HG02870 (cell line): ENCODE measurements around the gene RPL37.
"Not testable (repeated sequence)": the region's sequence is repeated elsewhere in the genome, so short reads cannot be mapped to it uniquely, and the experiment has no call there.

Source experiments
- ATAC-seq: cut with Tn5 transposase; IDR thresholded peaks from one replicate; pipeline ENCODE4 v1.9.1; 2021; ENCODE audit warnings: mild to moderate bottlenecking, moderate library complexity; ENCODE audit not compliant: unreplicated experiment

The RPL37 gene

DNA sequence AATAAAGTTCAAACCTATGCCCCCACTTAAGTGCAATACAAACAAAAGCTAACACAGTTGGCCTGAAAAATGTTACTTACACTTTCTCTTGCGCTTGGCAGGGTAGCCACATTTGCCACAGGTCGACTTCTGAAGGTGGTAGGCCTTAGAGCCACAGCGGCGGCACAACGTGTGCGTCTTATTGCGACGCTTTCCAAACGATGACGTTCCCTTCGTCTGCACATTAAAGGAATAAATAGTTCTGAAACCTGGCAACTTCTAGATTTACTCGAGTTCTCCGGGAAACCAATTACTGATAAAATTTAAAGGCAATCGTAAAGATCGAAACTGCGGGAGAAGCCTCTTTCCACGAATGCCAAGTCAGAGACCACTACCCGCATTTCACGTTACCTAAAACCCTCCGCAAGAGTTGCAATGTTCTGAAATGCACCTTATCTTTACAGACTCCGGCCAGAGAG is 602 bp downstream of the RPL37 start:
- ATAC-seq, result no peak

DNA sequence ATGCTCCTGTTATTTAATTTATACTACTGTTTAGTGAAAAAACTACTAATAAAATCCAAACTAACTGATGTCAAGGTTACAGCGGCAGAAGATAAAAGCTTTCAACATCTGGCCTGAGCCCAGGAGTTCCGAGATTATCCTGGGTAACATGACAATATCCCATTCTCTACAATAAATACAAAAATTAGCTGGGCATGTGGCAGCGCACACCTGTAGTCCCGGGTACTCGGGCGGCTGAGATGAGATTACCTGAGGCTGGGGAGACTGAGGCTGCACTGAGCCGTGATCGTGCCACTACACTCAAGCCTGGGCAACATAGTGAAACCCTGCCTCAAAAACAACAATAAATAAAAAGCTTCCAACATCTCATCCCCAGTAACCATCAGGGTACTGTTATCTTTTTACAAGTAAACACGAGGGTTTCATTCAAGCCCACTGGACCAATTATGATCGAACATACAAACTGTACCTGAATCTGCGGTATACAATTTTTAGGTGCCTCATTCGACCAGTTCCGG is 1.3 kb downstream of the RPL37 start:
- no peak for ATAC-seq

DNA sequence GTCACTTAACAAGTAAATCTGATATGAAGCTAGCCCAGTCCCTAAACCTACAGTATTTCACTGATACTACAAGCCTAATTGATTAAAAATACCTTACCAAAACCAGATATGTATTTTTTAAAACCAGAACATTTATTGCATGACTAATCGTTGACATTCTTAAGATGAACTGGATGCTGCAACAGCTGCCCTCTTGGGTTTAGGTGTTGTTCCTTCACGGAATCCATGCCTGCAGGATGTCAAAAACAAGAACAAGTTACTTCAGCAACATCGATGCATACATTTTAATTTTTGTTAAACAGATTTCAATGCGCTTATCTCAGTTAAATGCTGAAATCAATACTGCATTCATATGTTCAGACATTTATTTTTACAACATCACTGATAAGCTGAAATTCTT is 2.7 kb downstream of the RPL37 start:
- ATAC-seq, result no peak

DNA sequence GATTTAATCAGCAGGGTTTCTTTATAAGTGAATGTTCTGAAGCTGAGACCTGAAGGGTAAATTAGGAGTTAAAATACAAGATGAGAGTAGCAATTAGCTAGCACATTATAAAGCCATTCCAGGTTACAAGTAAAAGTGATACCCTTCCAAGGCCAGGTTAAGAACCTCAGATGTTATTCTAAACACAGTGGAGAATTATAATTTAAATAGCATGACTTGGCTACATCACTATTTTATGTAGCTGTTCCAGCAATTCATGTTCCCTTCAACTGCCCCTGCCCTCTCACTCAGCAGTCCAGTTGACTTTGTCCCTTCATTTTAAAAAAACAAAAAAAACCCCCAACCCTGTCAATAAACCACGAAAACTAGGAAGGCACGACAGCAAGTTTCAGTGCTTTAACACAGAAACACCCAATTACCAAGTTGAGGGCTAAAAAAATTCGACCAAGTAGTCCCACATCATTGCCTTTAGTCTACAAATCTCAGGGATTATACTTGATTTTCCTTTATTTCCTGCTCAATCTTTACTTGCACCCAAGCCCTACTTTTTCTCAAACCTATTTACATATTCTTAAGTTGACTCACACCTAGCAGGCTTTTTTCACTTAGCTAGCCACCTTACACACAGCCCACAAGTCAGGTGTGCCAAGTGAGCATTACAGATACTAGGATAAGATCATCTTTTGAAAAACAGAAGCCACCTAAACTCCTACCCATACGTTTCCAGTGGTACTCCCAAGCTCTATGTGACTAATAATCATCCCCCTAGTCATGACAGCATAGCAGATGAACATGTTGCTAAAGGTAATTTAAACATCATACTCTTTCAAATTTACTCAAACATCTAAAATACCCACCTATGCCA is 3.4 kb downstream of the RPL37 start:
- peak; percentile 37 for ATAC-seq

DNA sequence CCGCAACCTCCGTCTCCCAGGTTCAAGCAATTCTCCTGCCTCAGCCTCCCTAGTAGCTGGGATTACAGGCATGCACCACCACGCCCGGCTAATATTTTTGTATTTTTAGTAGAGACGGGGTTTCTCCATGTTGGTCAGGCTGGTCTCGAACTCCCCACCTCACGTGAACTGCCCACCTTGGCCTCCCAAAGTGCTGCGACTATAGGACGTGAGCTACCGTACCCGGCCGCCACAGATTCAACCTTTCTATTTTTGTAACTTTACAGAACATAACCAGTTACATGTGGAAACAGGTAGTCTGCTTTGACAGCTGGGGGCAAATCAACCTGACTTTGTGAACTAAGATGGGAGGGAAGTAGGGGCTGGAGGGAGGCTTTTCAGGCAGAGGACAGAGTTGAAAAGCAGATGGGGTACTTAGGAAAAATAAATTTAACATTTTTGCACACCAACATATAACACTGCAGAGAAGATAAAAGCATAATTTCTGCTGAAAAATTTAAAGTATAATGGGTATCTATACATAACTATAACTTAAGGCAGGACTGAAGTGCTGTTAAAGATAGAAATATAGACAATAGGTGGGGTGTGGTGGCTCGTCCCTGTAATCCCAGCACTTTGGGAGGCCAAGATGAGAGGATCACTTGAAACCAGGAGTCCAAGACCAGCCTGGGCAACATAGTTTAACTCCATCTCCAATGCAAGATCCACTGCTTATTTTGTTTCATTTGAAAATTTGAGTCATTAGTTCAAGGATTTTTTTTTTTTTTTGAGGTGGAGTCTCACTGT is 5.1 kb downstream of the RPL37 start:
- no peak for ATAC-seq

DNA sequence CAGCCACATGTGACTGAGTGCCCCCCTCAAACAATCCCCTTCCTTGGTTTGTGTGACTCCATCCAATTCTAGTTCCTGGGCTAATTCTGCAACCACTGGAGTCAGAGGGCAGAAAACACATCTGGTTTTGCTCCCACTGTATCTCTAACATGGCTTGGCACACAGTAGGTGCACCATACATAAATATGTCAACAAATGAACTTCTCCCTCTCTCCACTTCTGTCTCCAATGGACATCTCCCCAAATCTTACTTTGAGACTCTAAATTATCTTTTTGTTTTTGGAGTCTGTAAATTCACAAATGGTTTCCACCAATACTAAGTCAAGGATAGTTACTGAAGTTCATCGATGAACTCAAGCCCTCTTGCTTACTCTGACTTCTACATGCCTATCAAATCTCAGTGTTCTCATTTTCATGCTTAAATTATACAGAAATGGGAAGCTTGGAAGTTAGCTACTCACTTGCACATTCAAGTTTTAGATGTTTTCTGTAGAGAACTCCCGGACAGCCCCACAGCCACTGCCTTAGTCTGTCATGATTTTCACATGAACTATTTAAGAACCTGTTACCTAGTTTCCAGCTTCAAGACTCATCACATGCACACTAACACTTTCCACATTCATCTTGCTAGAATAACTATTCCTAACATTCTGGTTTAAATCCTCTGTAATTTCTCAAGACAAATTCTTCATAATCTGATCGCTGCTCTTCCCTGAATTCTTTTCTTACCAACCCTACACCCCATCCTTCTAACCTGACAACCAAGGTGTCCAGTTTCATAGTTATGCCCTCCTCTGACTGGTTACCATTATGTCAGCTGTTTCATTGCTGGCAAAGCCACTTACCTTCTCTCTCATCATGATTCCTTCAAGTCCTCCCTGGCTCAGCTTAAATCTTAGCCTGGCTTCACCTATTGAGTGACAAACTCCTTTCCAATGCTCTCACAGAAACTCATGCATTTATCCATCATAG is 6.0 kb downstream of the RPL37 start:
- ATAC-seq, result no peak

DNA sequence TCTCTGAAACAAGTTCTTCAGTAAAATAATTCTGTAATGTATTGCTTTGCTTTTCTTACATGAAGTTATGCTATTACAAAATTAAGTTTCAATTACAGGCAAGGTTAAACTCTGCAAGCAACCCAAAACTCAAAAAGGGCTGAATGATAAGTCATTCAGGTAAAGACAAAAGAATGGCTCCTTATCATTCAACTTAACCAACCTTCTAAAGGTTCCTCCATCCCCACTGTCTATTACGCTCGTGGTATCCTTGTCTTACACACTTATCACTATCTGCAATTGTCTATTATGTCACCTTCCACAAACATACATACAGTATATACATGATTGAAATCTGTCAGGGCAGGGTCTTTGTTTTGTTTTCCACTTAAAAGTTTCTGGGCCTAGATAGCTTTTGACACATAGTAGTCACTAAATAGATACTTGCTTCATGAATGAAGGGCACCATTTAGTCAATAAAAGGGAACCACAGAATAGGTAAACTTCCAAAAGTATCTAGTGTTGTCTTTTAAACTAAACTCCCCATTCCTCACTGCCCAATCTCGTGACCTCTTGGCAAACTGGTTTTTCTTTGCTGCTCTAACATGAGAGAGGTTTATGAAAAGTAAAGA is 6.9 kb downstream of the RPL37 start:
- ATAC-seq, result no peak

DNA sequence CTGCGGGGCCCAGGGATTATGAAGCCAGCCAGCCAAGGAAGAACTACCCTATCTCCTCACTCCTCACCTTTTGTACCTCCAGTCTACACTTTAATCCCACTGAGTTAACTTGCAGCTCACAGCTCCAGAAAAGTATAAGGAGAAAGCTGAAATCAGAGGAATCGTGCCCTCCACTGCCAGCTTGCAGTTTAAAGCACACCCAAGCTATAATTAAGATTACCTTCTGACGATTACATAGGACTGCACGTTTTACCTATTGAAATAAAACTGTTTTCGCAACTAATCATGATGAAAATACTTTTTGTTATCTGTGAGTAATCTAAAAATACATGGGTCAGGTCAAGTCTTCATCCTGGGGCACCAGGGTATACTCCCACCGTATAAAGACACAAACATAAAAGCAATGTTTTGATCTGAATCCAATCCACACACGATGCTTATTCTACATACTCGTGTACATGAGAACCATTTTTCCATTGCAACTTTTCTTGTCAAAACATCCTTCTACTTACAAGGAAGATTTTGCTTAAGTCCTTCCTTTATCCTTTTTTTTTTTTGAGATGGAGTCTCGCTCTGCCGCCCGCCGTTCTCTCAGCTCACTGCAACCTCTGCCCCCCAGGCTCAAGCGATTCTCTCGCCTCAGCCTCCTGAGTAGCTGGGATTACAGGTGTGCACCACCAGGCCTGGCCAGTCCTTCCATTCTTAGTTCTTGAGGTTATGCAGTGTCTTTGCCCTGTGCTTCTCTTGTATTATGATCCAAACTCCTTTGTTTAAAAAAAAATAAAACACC is 7.6 kb downstream of the RPL37 start:
- no peak for ATAC-seq

DNA sequence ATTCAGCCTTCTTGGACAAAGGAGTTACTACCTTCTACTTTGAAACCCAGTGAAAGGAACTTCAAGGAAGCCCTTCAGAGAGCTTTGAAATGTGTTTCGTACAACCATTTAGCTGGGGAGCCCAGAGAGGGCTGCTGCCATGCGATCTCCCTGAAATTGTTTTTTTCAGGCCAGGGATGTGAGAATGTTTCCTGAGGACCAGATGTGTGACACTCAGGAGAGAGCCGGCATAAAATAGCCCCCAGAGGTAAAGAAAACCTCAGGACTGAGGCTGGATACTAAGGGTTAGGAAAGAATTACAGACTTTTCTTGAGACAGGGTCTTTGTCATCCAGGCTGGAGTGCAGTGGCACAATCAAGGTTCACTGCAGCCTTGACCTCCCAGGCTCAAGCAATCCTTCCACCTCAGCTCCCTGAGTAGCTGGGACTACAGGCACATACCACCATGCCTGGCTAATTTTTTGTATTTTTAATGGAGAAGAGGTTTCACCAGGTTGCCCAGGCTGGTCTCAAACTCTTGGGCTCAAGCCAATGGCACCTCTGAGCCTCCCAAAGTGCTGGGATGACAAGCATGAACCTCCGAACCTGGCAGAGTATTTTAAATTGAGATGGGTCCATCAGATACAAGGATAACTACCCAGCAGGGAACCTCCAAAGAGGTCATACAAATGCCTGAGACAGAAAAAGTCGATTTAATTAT is 8.4 kb downstream of the RPL37 start:
- no peak for ATAC-seq

DNA sequence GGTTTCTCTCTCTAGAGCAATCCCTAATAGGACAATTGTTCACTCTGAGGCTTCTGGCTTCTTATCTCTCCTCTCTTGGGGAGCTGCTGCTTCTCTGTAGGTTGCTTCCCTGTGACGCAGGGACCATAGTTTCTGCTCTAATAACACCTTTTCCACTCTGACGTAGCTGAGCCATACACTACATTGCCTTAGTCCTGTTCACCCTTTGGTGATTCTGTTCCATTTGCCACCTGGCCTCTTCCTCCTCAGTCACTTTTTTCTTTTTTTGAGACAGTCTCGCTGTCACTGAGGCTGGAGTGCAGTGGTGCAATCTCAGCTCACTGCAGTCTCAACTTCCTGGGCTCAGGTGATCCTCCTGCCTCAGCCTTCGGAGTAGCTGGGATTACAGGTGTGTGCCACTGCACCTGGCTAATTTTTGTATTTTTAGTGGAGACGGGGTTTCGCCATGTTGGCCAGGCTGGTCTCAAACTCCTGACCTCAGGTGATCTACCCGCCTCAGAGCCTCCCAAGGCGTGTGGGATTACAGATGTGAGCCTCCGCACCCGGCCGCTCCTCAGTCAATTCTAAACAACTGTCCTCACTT is 9.5 kb downstream of the RPL37 start:
- not testable (repeated sequence) for ATAC-seq

DNA sequence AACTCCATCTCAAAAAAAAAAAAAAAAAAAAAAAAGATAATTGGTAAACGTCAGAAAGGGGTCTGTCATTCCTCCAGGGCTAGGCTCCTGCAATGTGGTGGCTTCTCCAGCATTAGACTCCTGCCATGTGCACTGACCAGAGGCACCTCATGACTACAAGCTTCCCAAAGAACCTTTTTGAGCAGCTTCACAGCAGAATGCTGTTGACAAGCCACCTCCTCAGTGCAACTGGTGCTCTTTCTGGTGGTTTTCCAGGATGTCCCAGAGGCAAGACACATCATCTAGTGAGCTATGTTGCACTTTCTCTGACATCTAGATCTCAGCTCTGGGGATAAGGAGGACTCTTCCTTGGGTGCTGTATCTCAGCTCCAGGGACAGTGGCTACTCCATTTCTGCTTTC is 11.6 kb downstream of the RPL37 start:
- ATAC-seq, result no peak

DNA sequence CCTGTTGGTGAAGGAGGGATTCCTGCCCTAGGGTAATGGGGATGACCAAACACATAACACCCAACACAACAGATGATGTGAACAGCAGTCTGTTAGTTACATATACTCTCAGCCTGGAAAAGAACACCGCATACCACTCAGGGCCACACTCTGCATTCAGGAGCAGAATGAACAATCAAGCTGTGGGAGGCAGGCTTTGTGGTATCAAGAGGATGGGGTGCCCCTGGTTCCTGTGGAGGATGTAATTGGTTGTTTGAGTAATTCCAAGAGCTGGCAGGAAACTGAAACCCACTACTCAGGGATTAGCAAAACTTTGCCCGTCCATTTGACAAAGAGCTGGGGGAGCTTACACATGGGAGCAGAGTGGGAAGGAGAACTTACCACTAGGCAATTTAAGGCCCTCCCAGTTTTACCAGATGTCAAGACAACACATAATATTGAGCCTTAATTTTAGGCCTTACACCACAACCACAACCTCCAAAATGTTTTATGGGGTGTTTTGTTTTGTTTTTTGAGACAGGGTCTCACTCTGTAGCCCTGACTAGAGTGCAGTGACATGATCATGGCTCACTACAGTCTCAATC is 21.2 kb downstream of the RPL37 start:
- no peak for ATAC-seq

DNA sequence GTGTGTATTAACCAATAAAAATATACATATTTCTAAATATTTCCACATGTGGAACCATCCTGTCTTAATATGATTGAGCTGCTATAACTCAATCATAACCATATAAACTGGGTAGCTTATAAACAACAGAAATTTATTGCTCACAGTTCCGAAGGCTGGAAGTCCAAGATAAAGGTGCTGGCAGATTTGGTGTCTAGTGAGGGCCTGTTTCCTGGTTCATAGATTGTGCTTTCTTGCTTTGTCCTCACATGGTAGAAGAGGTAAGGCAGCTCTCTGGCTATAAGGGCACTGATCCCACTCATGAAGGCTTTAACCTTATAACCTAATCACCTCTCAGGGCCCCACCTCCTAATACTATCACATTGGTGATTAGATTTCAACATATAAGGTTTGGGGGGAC is 22.9 kb downstream of the RPL37 start:
- ATAC-seq, result no peak

DNA sequence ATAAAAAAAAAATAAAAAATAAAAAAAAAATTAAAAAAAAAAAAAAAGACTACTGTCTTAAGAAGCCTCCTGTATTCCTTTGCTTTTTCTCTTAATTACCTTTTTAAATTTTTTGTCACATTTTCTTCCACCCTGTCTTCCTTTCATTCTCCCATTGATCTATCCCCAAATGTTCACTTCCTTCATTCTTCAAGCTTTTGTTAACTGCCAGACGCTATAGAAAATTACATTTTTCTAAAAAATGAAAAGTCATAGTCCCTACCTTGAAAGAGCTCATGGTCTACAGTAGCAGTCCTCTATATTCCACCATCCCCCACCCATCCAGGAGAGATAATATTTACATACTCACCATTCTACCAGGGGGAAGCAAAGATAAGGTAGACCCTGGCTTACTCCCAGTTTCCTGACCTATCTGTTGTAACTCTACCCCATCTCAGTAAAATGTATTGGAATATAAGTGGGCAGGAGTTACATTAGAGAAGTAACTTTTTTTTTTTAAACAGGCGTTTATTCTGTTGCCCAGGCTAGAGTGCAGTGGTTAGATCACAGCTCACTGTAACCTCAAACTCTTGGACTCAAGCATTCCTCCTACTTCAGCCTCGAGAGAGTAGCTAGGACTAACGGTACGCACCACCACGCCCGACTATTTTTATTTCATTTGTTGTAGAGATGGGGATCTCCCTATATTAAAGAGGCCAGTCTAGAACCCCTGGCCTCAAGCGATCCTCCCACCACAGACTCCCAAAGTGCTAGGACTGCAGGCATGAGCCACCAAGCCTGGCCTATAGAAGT is 33.1 kb downstream of the RPL37 start:
- ATAC-seq, result no peak

DNA sequence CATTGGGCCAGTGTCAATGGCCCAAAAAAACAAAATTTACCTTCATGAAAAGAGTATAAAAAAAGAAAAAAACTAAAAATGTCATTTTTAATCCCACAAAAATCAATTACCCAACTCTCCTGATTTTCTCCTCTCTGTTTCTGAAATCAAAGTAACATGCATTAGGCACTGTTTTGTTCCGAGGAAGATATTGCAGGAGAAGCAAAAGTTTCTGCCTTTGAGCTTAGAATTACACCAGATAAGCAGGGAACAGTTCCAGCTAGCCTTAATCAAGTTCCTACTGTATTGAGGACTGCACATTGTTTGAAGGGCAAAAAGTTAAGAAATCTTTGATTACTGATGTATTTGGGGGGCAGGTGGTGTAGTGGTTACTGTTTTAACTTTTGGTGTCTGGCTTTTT is 35.8 kb downstream of the RPL37 start:
- ATAC-seq, result no peak

DNA sequence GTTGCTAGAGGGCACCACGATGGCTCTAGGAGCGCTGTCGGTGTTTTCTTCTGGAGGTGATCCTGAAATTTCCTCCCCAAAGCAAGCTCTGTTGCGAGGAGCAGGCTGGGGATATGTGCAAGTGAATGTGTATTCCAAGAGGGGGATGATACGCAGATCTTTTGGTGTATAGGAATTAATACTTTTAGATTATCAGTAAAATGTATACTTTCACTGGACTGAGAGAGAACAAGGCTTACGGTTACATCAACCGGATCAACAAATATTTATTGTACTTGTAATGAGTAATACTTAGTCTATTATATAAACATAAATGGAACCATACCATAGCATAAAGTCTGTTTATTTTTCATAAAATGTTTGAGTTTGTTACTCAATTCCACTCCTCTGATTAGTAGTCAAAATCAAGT is 36.2 kb downstream of the RPL37 start:
- no peak for ATAC-seq

DNA sequence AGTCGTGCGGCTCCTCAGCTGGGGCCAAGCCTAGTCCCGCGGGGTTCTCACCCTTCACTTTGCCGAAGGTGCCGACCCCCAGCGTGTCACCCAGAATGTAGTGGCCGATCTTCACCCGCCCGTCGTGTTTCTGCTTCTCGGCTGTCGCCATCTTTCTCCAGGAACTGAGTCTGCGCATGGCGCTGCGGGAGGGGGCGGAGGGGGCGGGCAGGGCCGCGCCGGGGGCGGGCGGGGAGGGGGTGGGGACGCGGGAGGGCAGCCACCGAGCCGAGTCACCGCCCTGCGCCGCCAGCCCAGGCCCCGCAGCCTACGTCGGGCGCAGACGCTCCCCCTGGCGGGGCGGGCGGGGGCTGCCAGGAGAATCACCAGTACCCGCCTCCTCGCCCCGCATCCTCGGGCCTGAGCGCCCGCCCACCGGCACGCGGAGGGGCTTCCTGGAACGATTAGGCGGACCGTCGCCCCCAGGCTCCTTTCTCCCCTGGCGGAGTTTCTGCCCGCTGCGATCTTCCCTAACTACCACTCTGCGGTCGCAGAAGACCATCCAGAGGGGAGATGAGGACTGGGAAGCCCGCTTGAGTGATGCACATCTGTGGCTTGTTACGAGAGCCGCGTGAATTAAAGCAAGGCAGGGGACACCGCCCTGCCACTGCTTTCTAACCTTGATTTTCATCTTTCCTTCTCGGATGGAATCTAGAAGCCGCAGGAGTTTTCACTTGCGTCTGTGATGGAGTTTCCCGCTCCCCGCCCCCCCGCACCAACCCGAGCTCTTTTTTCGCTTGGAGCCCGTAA is 36.8 kb downstream of the RPL37 start, which contains the start of gene PRKAA1:
TSS of gene PRKAA1 (minus strand) at position 363 of the 789 bp plus-strand sequence. CDS start at position 178, 185 bp downstream.
- peak; percentile 95 for ATAC-seq
